Activated CD4-positive, alpha-beta T cell treated with anti-CD3 and anti-CD28 coated beads for 48 hours (primary cell): ENCODE measurements around the gene GRK5.
A peak's percentile ranks its signal among the peaks of the same experiment; 100 is the strongest.
"Not testable (repeated sequence)": the region's sequence is repeated elsewhere in the genome, so short reads cannot be mapped to it uniquely, and the experiment has no call there.

ENCODE experiments used
- DNase-seq: peaks from one replicate; pipeline ENCODE4 v3.0.0-alpha.2; 2020

The GRK5 gene

DNA sequence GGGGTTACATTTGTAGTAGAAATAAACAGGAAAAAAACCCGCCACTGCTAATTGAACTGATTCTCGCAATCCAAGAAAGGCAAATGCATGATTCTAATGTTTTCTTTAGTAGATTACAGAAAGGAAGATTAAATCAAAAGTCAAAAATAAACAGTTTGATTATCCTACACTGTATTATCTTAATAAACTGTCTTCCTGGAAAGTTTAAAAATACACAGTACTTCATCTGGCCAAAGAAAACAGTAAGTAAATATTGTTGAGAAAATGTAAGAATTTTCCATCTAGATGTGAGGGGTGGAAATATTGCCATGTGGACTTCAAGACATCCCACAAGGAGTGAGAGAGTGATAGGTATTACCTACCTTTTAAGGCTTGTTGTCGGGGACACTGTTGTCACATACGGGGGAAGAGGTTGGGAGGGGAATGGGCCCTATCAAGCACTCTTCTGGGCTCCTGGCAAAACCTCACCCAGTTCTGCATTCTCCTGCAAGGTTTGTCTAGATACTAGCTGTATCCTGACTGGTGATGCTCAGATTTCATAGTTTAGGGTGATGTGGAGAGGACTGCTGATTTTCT lies 17.8 kb downstream of the GRK5 start:
- no peak for DNase-seq

DNA sequence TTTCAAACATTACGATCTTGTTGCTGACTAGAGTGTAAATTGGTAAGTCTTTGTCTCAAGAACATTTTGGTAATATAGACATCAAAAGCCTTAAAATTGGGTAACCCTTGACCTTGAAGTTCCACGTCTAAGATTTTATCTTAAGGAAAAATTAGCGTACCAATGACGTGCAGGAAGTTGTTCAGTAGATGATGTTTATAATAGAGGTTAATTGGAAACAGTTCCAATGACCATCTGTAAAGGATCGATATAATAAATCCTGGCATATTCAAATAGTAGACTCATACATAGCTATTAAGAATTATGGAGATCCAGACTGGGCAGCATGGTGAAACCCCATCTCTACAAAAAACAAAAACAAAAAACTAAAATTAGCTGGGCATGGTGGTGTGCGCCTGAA lies 20.5 kb downstream of the GRK5 start:
- DNase-seq: no peak

DNA sequence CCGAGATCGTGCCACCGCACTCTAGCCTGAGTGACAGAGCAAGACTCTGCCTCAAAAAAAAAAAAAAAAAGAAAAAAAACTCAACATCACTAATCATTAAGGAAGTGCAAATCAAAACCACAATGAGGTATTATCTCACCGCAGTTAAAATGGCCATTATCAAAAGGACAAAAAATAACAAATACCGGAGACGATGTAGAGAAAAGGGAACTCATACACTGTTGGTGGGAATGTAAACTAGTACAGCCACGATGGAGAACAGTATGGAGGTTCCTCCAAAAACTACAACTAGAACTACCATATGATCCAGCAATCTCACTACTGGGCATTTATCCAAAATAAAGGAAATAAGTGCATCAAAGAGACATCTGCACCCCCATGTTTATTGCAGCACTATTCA lies 24.3 kb downstream of the GRK5 start:
- DNase-seq: no peak

DNA sequence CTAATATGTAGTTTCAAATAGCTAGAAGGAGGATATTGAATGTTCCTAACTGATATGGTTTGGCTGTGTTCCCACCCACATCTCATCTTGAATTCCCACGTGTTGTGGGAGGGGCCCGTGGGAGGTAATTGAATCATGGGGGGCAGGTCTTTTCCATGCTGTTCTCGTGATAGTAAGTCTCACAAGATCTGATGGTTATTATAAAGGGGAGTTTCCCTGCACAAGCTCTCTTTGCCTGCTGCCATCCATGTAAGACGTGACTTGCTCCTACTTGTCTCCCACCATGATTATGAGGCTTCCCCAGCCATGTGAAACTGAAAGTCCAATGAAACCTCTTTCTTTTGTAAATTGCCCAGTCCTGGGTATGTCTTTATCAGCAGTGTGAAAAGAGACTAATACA lies 25.1 kb downstream of the GRK5 start:
- peak; percentile 45 for DNase-seq

- DNase-seq: peak; percentile 38
Measured at GRCh38 chr10:119233123-119233820, 25.9 kb downstream of the GRK5 start.

DNA sequence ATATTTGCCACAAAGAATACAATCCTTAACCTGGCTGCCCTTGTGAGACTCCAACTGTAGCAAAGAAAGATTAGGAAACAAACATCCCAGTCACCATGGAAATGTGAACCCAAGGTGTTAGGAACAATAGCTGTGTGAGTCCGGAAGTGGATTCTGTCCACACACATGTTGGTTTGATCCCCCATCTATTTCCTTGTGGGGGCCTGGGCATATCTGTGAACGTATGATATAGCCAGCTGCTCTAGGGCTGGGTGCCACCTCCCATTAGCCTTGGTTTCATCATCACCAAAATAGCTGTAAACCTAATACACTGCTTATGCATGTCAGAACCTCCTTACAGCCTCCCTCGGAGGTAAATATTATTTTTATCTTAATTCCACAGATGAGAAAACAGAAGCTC lies 26.4 kb downstream of the GRK5 start:
- DNase-seq: no peak

DNA sequence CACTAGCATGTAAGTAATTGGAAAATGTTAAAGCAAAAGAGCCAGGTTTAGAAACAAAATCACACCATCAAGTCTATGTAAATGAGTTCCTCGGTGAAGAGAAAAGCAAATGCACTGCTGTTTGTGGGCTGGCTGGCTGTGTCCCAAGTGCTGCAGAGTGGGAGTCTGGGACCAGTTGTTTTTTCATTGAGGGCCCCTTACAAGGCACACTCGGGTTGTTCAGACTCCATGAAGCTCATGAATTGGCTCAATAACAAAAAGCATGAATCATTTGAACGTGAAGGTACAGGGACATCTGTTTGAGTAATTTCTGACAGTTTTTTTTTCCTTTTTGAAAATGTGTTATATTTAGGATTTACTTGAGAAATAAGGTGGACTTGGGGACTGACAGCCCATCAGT lies 28.0 kb downstream of the GRK5 start:
- DNase-seq: peak; percentile 35

DNA sequence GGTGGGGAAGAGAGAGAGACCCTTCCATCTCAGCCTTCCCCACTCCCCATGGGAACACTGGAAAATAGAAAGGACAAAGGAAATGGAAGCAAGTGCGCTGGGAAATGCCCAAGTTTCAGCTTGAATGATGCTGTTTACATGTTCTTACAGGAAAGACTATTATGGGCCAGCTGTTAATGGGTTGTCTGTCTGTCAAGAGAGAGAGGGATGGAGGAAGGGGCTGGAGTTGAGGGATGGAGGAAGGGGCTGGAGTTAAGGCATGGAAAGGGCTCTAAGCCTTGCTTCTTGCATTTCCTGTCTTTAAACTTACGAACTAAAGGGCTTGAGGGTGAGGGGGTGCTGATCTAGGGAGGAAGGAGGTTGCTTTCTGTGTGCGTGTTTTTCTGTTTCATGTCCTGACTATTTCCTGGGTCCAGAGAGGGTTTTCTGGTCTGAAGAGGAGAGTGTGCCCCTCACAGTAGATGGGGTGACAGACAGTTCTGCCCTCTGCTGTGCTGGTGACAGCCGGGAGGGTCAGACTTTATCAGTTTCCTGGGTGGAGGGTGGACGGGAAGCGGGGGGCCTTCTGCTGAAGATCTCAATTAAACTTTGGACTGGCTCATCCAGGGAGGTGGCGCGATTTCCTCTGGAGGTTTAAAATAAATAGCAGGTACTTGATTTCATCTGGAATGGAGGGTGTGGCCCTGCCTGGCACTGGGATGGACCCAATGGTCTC lies 30.5 kb downstream of the GRK5 start:
- DNase-seq: no peak

- DNase-seq: no peak
Measured at GRCh38 chr10:119238577-119238976, 31.2 kb downstream of the GRK5 start.

DNA sequence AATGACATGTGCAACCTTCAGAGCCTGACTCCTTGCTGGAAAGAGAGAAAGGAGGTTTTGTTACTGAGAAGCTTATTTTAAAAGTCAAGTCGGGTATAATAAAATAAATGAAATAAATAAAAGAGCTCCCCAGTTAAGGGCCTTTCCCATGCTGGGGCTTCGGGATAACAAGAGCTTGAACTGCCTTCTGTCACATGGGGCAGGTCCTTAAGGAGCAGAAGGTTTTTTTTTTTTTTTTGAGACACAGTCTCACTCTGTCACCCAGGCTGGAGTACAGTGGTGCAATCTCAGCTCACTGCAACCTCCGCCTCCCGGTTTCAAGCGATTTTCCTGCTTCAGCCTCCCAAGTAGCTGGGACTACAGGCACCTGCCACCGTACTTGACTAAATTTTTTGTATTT lies 31.6 kb downstream of the GRK5 start:
- DNase-seq: not testable (repeated sequence)

GRCh38 chr10:119239630-119240029 lies 32.3 kb downstream of the GRK5 start:
- DNase-seq: not testable (repeated sequence)

DNA sequence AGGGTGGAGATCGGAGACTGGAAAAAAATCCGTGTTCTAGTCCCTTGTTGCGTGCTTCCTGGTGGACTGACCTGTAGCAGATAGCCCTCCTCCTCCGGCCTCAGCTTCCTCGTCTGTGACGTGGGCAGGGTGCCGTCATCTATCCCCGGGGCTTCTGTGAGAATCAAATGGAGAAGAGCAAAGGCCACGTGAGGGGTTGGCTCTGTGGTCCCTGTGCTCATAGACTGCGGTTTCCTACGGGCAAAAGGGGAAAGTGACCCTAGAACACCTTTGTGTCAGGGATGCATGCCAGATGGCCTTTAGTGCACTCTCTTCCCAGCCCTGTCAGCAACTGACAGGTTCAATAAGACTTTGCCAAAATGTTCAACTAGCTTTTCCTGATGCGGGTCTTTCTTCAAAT lies 33.7 kb downstream of the GRK5 start:
- no peak for DNase-seq

DNA sequence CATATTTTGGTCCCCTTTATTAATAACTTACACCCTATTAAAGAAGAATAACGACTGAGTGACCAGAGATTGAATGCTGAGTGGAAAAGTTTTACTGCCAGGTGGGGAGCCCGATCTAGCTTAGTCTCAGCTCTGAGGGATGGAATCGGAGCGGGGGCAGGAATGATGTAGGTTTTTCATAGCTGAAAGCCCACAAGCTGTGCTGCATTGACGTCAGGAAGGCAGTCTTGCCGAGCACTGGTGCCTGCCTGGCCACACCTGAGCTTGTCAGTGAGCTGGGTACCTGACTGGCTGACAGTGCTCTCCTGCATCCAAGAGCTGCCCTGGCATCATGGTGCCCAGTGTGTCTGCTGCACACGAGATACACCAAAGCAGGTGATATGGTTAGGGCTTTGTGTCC lies 34.8 kb downstream of the GRK5 start:
- no peak for DNase-seq

- DNase-seq: no peak
Measured at GRCh38 chr10:119243488-119243887, 36.1 kb downstream of the GRK5 start.

GRCh38 chr10:119243967-119244366 lies 36.6 kb downstream of the GRK5 start:
- no peak for DNase-seq

GRCh38 chr10:119245272-119245671 lies 37.9 kb downstream of the GRK5 start:
- DNase-seq: no peak

DNA sequence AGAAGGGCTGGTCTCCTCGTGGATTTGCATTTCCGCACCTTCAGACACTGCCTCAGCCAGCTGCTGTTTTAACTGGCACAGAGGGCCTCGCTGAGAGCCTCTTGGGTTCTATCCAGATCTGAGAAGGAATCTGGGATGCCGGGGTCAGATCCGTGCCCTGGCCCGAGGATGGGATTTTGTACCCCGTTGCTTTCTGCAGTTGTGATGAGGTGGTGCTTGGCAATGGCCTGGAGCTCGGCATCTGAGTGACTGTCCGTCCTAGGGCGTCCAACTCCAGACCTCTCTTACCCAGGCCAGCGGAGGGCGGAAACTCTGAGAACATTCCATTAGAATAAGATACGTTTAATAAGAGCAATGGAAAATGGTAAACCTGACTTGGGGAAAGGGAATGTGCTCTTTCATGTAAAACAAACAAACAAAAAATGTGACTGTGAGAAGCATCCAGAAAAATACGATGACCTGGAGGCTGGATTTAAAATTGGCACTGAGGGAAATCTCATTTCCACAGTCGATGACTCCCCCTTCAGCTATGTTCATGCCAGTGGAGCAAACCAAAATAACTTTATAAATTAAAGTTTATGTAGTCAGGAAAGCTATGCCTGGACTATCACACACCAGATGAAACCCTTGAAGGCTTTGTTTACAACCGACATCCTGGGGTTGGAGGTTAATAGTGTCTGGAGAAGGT lies 39.6 kb downstream of the GRK5 start:
- no peak for DNase-seq

- no peak for DNase-seq
Measured at GRCh38 chr10:119247550-119247894, 40.2 kb downstream of the GRK5 start.

GRCh38 chr10:119248184-119248583 lies 40.8 kb downstream of the GRK5 start:
- no peak for DNase-seq

GRCh38 chr10:119248681-119249080 lies 41.3 kb downstream of the GRK5 start:
- no peak for DNase-seq

- peak; percentile 44 for DNase-seq
Measured at GRCh38 chr10:119250641-119251314, 43.4 kb downstream of the GRK5 start.

DNA sequence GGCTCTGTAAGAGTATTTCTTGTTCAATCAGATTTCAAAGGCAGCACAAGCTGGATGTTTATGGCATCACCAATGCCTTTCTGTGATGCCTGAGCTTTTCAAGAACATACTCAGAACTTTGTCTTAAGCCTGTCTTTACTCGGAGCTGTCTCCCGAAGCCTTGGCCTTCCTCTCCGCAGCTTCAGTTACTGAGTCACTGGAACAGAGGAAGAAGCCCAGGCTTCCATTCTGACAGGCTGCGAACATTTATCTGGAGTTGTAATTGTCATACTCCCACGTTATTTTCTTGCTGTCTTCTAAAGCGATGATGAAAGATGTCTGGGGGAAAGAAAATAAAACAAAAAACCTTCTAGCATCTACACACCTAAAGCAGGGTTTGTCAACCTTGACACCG lies 43.9 kb downstream of the GRK5 start:
- no peak for DNase-seq

GRCh38 chr10:119252051-119252465 lies 44.7 kb downstream of the GRK5 start:
- DNase-seq: no peak
